Measurements from ENCODE around the gene CYP26B1.

Gene CYP26B1

DNA sequence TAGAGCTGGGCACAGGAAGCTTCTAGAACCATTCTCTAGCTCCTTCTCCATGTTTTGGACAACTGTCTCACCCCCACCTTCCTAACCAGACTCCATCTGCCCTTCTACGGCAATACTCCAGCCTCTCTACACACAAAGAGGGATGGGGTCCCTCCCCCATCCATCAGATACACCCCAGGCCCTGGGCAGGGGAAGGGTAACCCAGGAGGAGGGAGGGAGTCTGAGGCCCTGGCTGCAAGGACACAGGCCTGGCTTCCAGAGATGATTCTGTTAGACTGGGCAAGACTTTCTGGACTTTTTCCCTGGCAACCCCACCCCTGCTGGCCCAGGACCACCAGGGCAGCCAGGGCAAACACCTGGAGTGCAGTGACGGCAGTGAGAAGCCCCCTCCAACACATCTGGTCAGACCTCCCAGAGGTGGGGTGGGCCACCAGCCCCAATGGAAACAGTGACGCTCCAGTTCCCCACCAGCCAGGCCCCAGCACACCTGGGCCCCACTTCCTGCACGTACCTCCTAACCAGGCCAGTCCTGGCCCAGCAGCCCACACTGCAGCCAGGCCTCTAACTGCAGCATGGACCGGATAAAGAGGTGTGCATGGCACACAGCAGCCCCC lies 6.5 kb downstream of the CYP26B1 start:
- no peak for DNase-seq (ENCODE audit: low read depth in 2 of 2)

DNA sequence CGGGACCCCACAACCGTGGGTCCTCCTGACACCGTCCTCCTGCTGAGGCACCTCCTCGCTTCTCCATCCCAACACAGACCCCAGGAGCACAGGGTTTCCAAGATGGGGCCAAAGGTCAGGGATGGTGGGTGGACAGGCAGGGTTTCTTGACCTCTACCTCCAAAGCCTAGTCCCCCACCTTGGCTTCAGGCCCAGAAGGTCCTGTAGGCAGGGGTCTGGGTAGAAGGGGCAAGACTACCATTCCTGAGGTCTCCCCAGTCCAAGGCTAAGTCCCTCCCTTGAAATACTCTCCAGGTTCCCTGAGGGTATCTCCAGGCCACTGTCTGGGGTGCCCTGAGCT lies 7.1 kb downstream of the CYP26B1 start:
- DNase-seq (ENCODE audit: low read depth in 2 of 2): no peak

DNA sequence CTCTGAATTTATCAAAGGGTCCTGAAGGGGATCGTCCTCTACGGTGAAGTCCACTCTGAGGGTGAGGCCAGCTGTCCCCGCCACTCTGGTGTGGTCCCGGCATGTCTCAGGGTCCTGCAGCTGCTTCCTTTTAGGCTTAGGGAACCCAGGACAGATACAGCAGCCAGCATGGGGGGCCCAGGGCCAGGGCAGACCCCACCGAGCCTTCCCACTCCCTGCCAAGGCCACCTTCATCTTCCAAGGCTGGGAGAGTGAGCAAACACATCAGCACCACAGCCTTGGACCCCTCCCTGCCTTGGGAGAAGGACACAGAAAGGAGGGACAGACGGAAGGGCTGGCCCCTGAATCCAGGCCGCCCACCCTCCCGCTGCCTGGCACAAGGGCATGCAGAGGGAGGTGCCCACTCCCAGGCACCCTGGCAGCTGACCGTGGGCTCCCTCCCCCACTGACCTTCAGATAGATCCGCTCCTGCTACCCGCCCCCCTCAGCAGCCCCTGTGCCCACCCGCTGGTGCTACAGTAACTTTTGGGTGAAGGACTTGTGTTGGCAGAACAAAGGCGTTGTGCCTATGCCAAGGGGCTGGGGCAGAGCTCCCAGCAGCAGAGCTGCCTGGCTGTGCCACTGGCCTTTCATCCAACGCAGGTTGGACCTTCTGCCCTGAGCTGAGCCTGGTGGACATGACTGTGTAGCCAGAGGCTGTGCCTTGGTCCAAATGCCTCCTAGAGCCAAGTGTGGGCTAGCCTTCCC lies 7.6 kb downstream of the CYP26B1 start:
- DNase-seq (ENCODE audit: low read depth in 2 of 2): no peak

DNA sequence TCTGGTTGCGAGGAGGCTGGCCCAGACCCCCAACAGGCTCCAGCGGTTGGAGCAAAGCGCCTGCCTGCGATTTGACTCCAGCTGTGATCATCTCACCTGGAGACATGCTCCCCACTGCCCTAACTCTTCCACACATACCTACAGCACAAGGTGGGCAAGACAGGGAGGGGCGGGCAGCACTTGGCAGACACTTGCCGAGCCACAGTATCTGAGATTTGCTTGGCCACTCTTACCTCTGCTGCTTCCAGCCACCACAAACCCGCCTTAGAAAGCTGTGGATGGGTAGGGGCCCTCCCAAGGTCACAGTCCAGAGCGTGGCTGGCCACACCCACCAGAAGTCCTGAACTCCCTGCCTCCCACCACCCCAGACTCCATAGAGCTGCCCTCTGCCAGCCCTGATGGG lies 8.2 kb downstream of the CYP26B1 start:
- no peak for DNase-seq (ENCODE audit: low read depth in 2 of 2)

DNA sequence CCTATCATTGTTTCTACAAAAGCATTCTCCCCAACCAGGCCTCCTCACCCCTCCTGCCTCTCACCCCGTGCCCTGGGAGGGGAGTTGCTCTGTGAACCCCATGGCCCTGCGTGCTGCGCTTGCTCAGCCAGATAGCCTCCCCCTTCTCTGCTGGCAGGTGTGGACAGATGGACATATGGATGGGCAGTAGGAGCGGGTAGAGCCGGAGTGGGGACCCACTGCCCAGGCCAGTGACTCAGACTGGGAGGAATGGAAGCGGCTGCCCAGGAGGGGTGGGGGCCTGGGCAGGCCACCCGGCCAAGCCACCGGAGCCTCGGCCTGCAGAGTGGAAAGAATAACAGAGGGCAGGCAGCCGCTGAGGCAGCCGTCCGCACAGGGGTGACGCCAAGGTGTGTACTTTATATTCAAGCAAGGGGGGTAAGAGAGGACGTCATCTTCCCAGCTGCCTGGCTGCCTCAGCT lies 8.7 kb downstream of the CYP26B1 start:
- DNase-seq (ENCODE audit: low read depth in 2 of 2): no peak

DNA sequence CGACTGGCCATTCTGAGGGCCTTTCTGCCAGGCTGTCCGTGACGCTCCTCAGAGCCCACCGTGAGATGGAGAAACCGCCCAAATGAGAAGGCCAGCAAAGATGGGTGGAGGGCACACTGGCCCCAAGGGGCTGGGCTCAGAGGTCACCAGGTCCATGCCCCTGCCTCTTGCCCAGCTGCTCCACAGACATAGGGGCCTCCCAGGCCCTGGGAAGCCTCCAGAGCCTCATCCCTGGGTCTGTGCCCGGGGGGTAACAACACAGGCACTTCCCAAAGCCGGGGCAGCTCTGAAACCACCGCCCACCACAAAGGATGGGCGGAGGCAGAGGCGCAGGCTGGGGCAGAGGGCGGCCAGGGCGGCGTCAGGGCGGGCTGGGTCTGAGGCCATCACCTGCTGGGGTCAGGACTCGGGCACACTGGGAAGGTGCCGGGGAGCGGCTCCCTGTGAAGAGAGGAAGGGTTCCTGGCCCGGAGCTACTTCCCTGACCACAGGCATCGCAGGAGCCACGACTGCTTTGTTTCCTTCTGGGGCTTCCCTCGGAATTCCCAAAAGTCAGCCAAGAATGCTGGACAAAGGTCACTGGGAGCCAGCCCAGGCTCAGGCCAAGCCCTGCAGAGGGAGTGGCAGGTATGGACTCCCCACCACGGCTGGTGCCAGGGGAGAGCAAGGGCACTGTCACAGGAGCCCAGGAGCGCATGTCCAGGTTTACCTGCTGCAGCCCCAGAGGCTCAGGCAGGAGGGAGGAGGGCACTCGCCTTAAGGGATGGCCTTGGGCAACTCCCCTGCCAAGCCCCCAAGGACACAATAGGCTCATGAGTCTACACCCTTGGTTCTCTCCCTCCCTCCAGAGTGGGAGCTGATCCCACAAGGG lies 9.4 kb downstream of the CYP26B1 start:
- DNase-seq (ENCODE audit: low read depth in 2 of 2): no peak

DNA sequence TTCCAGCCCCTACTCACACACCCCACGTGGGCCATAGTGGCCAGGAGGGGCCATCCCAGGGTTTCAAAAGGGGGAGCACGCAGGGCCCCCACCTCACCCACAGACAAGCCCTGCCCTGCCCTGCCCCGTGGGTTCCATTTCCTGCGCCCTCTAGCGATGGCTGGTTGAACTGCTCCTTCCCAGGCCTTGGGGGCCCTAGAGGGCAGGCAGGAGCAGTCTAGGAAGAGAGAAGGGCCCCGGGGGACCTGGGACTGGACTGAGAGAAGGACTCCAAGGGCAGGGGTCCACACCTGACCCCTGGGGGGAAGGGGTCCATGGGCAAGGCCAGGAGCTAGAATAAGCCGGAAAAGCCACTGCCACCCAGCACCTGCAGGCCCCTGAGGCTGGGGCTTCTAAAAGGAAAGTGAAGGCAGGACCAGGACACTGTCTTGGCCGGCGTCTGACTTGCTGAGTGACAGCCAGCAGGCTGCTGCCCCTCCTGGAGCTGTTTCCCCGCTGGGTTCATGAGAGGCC lies 10.1 kb downstream of the CYP26B1 start:
- DNase-seq (ENCODE audit: low read depth in 2 of 2): peak; percentile 14 to 43

DNA sequence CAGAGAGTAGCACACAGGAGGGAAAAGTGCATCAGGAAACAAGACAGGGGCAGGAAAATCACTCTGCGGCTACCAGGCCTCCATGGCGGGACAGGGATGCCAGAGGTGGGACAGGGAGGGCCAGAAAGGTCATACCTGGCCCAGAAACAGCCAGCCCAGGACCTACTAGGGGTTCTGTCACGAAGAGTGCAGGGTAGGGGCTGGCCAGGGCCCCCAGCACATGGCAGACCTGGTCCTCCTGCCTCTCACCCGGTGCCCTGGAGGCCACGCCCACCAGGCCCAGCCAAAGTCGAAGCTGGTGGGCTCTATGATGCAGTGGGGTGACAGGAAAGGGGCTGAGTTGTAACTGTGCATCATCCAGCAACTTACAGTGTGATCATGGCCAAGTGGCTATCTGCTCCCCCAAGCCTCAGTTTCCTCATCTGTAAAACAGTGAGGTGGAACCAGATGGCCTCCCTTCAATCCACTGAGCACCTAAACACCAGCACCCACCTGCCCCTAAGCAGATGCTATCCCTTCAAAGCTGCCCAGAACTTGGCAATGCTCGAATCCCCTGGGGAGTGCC lies 10.6 kb downstream of the CYP26B1 start:
- no peak for DNase-seq (ENCODE audit: low read depth in 2 of 2)

DNA sequence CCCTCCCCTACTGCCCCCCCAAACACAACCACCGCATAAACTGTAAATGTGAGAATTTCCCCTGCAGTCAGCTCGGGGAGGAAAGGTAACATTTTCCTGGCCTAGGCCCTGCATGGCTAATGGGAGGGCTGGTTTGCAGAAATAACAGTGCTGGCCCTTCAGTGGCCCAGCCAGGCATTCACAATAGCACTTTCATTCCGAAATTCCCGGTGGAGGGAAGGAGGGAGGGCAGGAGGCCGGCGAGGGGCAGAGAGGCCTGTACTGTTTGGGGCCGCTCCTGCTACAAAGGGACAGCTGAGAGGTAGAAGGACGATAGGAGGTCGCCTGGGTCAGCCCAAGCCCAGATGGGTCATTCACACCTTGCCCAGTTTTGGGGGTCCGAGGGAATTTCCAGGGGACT lies 11.3 kb downstream of the CYP26B1 start:
- DNase-seq (ENCODE audit: low read depth in 2 of 2): no peak

DNA sequence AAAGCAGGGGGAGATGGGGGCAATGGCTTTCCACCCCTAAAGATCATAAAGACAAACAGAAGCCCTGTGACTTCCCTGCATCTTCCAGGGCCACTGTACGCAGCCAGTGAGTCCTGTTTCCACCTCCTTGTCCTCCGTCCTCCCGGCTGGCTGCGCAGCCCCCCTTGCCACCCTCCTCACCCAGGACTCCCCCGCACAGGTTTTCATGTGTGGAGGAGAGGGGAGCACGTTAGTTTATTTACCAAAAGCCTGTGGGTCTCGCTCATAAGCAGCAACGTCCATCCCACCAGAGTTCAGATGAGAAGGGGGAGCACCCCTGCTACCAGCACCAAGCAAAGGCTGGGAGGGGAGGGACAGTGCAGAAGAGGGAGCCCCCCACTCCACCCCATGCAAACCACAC lies 11.7 kb downstream of the CYP26B1 start:
- no peak for DNase-seq (ENCODE audit: low read depth in 2 of 2)

DNA sequence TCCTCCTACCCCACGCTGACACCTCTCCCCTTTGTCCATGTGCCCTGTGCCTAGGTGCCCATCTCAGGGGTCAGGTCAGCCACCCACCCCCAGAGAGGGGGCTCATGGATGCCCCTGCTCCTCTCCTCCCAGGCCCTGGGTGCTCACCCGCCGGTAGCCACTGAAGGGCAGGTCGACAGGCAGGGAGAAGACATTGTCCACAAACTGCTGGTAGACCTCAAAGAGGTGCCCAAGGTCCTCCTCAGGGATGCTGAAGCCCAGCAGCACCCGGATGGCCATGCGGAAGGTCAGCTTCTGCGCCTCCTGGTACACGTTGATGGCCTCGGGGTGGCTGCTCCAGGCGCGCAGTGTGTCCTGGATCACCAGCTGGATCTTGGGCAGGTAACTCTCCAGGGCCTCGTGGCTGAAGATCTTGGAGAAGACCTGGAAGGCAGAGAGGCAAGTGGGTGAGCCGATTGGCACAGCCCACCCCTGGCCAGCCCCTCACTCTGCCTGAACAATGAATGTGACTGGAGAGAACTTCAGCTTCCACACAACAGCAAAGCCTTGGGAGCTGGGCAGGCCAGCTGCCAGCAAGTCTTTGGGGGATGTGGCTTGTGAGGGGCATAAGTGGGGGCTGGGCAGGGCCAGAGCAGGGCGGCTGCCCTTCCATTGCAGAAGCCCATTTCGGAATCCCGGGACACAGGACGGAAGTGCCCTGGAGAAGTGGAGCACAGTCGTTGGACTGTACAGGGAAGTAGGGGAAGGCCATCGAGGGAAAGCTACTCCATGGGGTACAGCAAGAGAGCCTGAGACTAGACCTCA lies 12.5 kb downstream of the CYP26B1 start:
- no peak for DNase-seq (ENCODE audit: low read depth in 2 of 2)

DNA sequence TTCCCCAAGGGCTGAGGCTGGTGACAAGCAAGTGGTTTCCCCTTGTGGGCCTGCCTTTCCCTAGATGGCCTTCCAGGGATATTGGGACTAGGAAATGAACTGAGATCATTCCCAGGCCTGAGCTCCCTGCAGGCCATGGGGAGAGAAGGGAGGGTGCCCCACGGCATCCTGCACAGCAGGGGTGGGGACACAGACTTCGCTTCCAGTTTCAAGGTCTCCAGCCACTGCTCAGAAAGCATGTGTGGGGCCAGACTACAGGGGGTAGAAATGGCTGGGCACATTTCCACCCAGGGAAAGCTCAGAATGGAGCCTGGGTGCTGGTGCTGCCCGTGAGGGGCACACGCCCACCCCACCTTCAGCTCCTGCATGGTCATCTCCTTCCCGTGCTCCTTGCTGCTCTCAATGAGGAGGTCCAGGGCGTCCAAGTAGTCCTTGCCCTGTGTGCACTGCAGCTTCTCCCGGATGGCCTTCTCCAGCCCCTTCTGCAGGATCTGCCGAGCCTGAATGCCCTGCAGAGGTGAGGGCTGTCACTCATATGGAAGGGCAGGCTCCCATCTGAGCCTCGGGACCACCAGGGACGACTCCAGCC lies 13.2 kb downstream of the CYP26B1 start:
- no peak for DNase-seq (ENCODE audit: low read depth in 2 of 2)

DNA sequence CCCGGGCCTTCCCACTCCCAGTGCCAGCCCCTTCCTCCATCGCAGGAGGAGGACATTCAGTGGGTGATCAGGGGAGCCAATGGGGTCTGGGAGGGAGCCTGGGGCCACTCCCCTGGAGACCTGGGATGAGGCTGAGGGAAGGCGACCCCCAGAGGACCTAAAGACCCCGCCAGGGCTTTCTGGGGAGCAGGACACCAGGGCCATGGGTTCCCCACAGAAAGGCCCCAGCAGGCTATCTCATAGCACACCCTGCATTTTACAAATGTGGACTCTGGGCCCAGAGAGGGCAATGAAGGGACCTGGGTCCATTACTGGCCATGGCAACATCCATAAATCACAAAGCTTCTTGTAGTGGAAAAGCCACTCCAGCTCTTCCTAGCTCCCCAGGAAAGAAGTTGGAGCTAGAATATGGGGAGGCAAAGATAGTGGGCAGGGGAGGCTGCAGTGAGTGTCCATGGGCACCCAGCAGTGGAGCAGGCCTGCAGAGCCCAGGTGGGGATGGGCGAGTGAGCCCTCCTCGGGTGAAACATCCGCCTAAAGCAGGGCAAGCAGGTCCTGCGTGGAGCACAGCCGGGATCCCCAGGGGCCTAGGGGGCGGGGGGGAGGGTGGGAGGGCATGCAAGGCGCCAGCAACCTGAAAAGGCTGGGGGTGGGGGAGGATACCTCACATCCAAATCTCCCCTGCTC lies 13.8 kb downstream of the CYP26B1 start:
- no peak for DNase-seq (ENCODE audit: low read depth in 2 of 2)

DNA sequence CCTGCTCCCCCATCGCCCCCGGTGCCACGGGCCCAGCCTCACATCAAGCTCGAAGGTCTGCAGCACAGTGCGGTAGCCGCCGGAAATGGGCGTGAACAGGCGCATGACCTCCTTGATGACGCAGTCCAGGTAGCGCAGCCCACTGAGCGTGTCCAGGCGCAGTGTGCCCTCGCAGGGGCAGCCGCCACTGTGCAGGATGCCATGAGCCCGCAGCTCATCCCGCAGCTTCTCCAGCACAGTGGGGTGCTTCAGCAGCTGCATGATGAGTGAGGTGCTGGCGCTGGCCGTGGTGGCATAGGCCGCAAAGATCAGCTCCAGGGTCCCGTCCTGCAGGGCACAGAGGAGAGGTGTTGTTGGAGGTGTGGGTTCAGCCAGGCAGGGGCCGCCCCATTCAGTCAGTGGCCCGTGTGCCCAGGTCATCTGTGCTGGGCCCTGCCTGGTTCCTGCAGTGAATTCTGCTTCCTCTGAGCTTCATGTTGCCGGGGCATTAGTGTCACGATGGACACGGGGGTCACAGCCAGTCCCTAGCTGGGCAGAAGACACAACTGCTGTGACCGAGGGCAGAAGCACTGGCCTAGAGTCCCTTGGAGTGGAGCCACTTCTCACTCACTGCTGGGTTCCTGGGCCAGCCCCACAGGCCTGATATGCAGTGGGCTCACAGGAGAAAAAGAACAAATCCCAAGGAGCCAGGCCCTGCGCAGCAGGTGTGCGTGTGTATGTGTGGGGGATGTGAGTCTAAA lies 14.5 kb downstream of the CYP26B1 start:
- no peak for DNase-seq (ENCODE audit: low read depth in 2 of 2)

DNA sequence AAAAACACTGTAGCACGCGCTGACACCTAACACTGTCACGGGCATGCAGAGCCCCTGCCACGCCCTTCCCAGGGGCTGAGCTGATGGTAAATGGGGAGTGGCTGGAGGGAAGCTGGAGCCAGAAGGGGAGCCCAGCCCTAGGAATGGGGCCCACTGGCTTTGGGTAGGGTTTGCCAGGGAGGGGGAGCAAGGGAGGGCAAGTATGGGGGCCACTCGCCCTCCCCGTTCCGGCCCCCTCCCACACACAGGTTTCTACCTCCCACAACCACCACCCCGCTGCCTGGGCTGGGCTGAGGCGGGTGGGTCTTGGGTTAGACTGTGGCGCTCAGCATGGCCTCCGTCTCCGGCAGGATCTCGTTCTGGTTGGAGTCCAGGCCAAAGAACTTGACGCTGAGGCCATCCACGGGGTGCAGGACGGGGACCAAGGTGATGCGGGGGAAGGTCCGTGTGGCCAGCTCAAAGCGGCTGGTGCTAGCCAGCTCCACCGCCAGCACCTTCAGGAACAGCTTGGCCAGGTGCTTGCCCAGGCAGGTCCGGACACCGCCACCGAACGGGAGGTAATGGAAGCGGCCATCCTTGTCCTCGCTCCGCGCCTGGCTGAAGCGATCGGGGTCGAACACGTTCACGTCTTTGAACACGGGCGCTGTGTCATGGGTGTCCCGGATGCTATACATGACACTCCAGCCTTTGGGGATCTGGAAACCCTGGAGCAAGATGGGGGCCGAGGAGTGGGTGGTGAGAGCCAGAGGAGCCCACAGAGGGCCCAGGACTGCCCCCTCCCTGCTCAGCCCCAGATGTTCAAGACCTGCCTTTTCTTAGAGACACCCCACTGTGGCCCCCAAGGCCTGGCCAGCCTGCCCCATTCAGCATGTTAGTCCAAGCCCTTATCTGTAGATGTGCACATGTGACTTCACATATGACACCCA lies 15.5 kb downstream of the CYP26B1 start:
- DNase-seq (ENCODE audit: low read depth in 2 of 2): no peak

DNA sequence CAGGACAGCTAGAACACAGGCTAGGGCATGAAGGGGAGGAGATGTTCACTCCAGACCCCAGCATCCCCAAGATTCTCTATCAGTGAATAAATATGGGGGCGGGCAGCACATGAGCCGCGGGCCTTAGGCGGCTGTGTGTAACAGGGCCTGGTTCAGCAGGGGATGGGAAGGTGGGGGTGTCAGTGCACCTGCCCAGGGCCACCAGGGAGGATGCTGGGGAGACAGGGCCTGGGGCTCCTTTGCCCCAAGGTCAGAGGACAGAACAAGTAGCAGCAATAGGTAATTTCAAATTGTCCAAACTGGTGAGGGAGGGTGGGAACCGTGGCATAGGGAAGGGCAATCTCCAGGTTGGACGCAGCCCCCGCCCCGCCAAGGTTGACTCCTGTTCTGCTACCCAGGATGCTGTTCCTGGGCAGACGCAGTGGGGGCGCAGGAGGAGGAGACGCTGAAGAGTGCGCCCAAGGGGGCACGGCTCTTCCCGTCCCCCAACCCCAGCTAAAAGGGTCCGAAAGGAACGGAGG lies 16.2 kb downstream of the CYP26B1 start:
- DNase-seq (ENCODE audit: low read depth in 2 of 2): no peak

DNA sequence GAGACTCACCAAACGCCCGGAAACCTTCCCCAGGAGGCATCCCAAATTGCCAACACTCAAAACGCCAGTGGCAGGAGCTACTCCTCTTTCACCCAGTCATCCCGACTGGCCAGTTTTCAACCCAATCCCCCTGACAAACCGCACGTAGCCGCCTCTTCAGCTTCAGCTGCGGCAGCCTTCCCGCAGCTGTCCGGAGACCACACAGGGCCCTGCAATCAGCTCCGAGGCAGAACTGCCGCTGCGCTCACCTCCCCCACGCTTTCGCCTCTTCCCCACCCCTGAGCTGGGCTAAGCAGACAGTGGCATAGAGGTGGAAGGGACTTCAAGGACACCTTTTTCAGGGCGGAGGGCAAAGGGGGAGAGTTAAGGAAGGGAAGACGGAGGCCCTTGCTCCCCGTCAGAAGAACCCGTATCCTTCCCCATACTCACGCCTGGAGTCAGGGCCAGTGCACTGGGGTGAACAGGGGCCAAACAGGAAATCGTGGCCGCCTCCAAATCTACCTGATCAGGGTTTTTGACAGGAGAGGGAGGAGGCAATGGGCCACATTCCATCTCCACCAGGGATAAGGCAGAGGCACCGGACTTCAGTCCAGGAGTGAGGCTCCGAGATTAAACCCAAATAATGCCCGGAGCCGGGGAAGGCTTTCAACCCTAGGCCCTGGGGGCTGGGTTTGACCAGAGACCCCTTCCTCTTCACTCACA lies 16.9 kb downstream of the CYP26B1 start:
- no peak for DNase-seq (ENCODE audit: low read depth in 2 of 2)

All from stimulated activated CD8-positive, alpha-beta memory T cell treated with anti-CD3 and anti-CD28 coated beads, Interleukin-7, amount 100 ng/mL, for 1 hour (primary cell).